Hair follicular keratinocyte (primary cell): ENCODE measurements around the gene OR2B2. TPM values are rescaled to one million over a fixed set of nuclear protein-coding genes. Genes with fewer than 3 reads are reported as not detected.

ENCODE experiments used
- total RNA-seq: library from RNA; depleted of rRNA; stranded (reverse); fragments of >200 nt; gene quantifications from 2 replicates; pipeline ENCODE4 v1.2.3, GENCODE V29; 2015

Gene OR2B2
- total RNA-seq: not detected in 2 replicates

GRCh38 chr6:27911956-27912446, at the start of gene OR2B2:
Gene OR2B2, minus strand, starts transcription at chr6:27912396. Its CDS starts 77 bp downstream, at chr6:27912319.

GRCh38 chr6:27956941-27957340, 44.7 kb upstream of the OR2B2 start, which contains the start of gene OR2B6:
Gene OR2B6, plus strand, starts transcription at chr6:27957241. Its CDS starts 0 bp downstream, at chr6:27957241.

Other genes with a start within 250 kb of the OR2B2 start
- not detected in 2 replicates for gene OR2B6, start 44.8 kb upstream of the OR2B2 start, total RNA-seq
- 3.0 and 4.7 TPM in 2 replicates for gene ZNF165, start 168.2 kb upstream of the OR2B2 start, total RNA-seq
- gene ZSCAN16, start 212.2 kb upstream of the OR2B2 start, total RNA-seq: 0.30 and 1.5 TPM in 2 replicates
- 5.0 and 6.7 TPM in 2 replicates for gene ZKSCAN8, start 229.5 kb upstream of the OR2B2 start, total RNA-seq